KMS-11 (cell line): Measurements from ENCODE around the gene AGBL4.

Experiments used
- H2AFZ ChIP-seq: fragments of 200-600 bp; sonication (generic); 2 replicates; pipeline ENCODE4 v1.6.1; 2016; ENCODE audit warnings: antibody characterized with exemption, mixed run types, low read depth
- H3K27ac ChIP-seq: fragments of 200-600 bp; sonication (generic); 2 replicates; pipeline ENCODE4 v1.6.1; 2016; ENCODE audit warnings: mild to moderate bottlenecking, mixed run types
- H3K27me3 ChIP-seq: fragments of 200-600 bp; sonication (generic); 2 replicates; pipeline ENCODE4 v1.6.1; 2017; ENCODE audit warnings: mild to moderate bottlenecking, low read depth, mixed run types, moderate library complexity; ENCODE audit not compliant: insufficient read depth
- H3K36me3 ChIP-seq: fragments of 200-600 bp; sonication (generic); 2 replicates; pipeline ENCODE4 v1.6.1; 2017; ENCODE audit warnings: mild to moderate bottlenecking, mixed run types; ENCODE audit not compliant: insufficient read depth
- H3K4me1 ChIP-seq: fragments of 200-600 bp; sonication (generic); 2 replicates; pipeline ENCODE4 v1.6.1; 2016; ENCODE audit warnings: mild to moderate bottlenecking, low read depth, mixed run types; ENCODE audit not compliant: poor library complexity, severe bottlenecking
- H3K4me2 ChIP-seq: fragments of 200-600 bp; sonication (generic); 2 replicates; pipeline ENCODE4 v1.7.0; 2016; ENCODE audit warnings: mild to moderate bottlenecking, mixed run types
- H3K4me3 ChIP-seq: fragments of 200-600 bp; sonication (generic); IDR thresholded peaks from 2 replicates; pipeline ENCODE4 v1.6.1; 2017; ENCODE audit warnings: low read depth, low read length, mixed read lengths; ENCODE audit not compliant: insufficient read depth
- H3K79me2 ChIP-seq: fragments of 200-600 bp; sonication (generic); 2 replicates; pipeline ENCODE4 v1.6.1; 2016; ENCODE audit warnings: low read depth, mixed run types; ENCODE audit not compliant: insufficient read depth
- H3K9ac ChIP-seq: fragments of 200-600 bp; sonication (generic); 2 replicates; pipeline ENCODE4 v1.6.1; 2016; ENCODE audit warnings: mild to moderate bottlenecking, mixed run types
- H4K20me1 ChIP-seq: fragments of 200-600 bp; sonication (generic); 2 replicates; pipeline ENCODE4 v1.6.1; 2016; ENCODE audit warnings: mild to moderate bottlenecking, mixed run types; ENCODE audit not compliant: insufficient read depth
- CTCF ChIP-seq: fragments of 200-600 bp; sonication (generic); conservative IDR thresholded peaks from 2 replicates; pipeline ENCODE4 v1.6.1; 2017; ENCODE audit warnings: low read depth, mild to moderate bottlenecking, antibody characterized with exemption, low read length, moderate library complexity, mixed read lengths

AGBL4 gene

GRCh38 chr1:48870596-48870995, 1153.2 kb downstream of the AGBL4 start:
- H2AFZ ChIP-seq, result no peak overlapping the region
- H3K4me2 ChIP-seq, result no peak overlapping the region
- H3K4me3 ChIP-seq, result no peak overlapping the region
- no peaks in the 10 kb centered on the region for H3K4me1 ChIP-seq
- H4K20me1 ChIP-seq, result no peaks in the 10 kb centered on the region
- H3K79me2 ChIP-seq, result no peaks in the 10 kb centered on the region
- TF ChIP-seq CTCF, result no peak
- no peak overlapping the region for H3K27ac ChIP-seq
- no peak overlapping the region for H3K9ac ChIP-seq
- no peaks in the 10 kb centered on the region for H3K27me3 ChIP-seq
- no peaks in the 10 kb centered on the region for H3K36me3 ChIP-seq

DNA sequence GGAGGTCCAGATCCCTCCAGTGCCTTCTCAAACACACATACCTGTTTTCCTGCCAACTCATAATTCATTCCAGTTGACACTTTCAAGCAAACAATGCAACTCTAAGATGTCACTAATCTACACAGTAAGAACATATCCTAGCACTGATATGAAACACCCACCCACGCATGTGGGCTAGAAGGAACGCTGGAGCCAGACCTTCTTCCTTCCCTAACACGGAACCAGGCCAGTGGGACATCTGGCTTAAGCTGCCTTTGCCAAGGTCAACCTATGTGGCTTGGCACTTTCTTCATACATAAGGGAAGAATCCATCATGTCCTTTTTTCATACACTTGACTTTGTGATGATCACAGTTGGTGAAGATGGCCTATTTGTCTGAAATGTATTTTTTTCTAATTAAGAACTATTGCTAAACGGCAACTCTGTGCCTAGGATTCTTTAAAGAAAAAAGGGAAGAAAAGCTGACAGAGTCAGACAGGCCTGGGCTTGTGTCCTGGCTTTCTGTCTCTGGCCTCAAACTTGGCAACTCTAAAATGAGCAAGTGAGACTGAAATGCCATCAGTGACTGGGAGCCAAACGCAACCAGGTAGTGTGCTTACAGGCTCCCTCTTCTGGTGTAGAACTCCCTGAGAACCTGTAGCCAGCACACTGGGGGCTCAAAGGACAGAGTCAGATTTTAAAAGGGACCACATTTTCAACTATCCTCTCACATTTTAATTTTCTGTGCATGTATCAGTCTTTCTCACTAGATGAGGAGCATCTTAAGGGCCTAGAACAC, 1154.4 kb downstream of the AGBL4 start:
- no peak overlapping the region for H3K4me3 ChIP-seq
- H3K36me3 ChIP-seq, result no peaks in the 10 kb centered on the region
- no peaks in the 10 kb centered on the region for H3K79me2 ChIP-seq
- no peaks in the 10 kb centered on the region for H4K20me1 ChIP-seq
- no peaks in the 10 kb centered on the region for H3K4me1 ChIP-seq
- H3K27ac ChIP-seq, result no peak overlapping the region
- H3K9ac ChIP-seq, result no peak overlapping the region
- no peak overlapping the region for H3K4me2 ChIP-seq
- no peak overlapping the region for H2AFZ ChIP-seq
- no peaks in the 10 kb centered on the region for H3K27me3 ChIP-seq
- TF ChIP-seq CTCF, result no peak

GRCh38 chr1:48864913-48865312, 1158.8 kb downstream of the AGBL4 start:
- no peak overlapping the region for H3K9ac ChIP-seq
- no peak overlapping the region for H2AFZ ChIP-seq
- H3K4me1 ChIP-seq, result no peaks in the 10 kb centered on the region
- H3K79me2 ChIP-seq, result no peaks in the 10 kb centered on the region
- H3K27ac ChIP-seq, result no peak overlapping the region
- H3K27me3 ChIP-seq, result no peaks in the 10 kb centered on the region
- no peaks in the 10 kb centered on the region for H3K36me3 ChIP-seq
- TF ChIP-seq CTCF, result no peak
- no peak overlapping the region for H3K4me2 ChIP-seq
- H4K20me1 ChIP-seq, result no peaks in the 10 kb centered on the region
- H3K4me3 ChIP-seq, result no peak overlapping the region

DNA sequence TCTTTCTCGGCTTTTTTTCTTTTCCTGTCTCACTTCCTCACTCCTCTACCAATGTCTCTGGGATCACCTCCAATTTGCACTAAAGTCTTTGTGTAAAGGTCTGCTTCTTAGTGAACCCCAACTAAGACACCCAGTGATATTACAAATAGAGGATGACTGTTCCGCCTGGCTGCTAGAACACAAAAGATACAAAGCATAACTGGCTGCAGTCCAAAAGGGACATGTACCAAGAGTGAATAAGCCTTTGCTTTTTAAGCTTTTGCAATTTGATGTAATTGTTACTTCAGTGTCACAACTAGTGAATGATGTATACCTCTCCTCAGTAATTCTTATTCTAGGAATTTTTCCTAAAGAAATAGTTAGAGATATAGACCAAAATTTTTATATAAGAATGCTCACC, 1164.3 kb downstream of the AGBL4 start:
- no peak for TF ChIP-seq CTCF
- Histone ChIP-seq H3K4me1 (no peaks in the 10 kb centered on the region), H3K79me2 (no peaks in the 10 kb centered on the region), H3K36me3 (no peaks in the 10 kb centered on the region), H2AFZ (no peak overlapping the region), H4K20me1 (no peaks in the 10 kb centered on the region), H3K9ac (no peak overlapping the region), H3K4me3 (no peak overlapping the region), H3K4me2 (no peak overlapping the region), H3K27me3 (no peaks in the 10 kb centered on the region), H3K27ac (no peak overlapping the region)
